RWPE1 (cell line): ENCODE measurements around the gene PTRH2.

Source experiments
- CTCF ChIA-PET: fragments of 350-600 bp; sonication (Branson Sonifier 250); formaldehyde crosslinking; extraction: SDS; loops from one replicate; lab custom pipeline; 2021; lab: Yijun Ruan, JAX
- POLR2A ChIA-PET: fragments of 400-600 bp; formaldehyde crosslinking; extraction: SDS; loops from one replicate; lab custom pipeline; 2020; ENCODE audit warnings: antibody characterized with exemption; ENCODE audit not compliant: low non-redundant PET; lab: Yijun Ruan, JAX
- DNase-seq: peaks from one replicate; pipeline ENCODE4 v3.0.0; 2012; ENCODE audit warnings: low spot score
- H3K27ac ChIP-seq: fragments of 450-650 bp; 2 replicates; pipeline ENCODE4 v1.5.1; 2017
- CTCF ChIP-seq: fragments of 450-650 bp; conservative IDR thresholded peaks from 2 replicates; pipeline ENCODE4 v1.5.1; 2017; ENCODE audit warnings: low read depth, mild to moderate bottlenecking

The PTRH2 gene

GRCh38 chr17:59651346-59651745, 55.9 kb downstream of the PTRH2 start:
- H3K27ac ChIP-seq = no peak overlapping the region
- TF ChIP-seq CTCF = no peak
- CTCF ChIA-PET = no interaction called here
- DNase-seq = no peak
- POLR2A ChIA-PET = no interaction called here

- DNase-seq = no peak
- ChIA-PET CTCF (no interaction called here), POLR2A (no interaction called here)
- no peak for TF ChIP-seq CTCF
- H3K27ac ChIP-seq = no peak overlapping the region
These were observed 56.6 kb downstream of the PTRH2 start for GRCh38 chr17:59650642-59651041.

GRCh38 chr17:59649886-59650285, 57.3 kb downstream of the PTRH2 start:
- no peak for DNase-seq
- no peak overlapping the region for H3K27ac ChIP-seq
- CTCF ChIA-PET = no interaction called here
- POLR2A ChIA-PET = no interaction called here
- no peak for TF ChIP-seq CTCF
